Activated CD4-positive, alpha-beta T cell treated with anti-CD3 and anti-CD28 coated beads for 48 hours (primary cell): ENCODE data around the gene KLHL40.

Experiments used
- DNase-seq: peaks from one replicate; pipeline ENCODE4 v3.0.0-alpha.2; 2020

KLHL40 gene

GRCh38 chr3:42728668-42729364 is 43.5 kb downstream of the KLHL40 start:
- no peak for DNase-seq

- DNase-seq = no peak
Measured at GRCh38 chr3:42729404-42730145, 44.2 kb downstream of the KLHL40 start.

- DNase-seq = no peak
Measured at GRCh38 chr3:42730294-42730693, 45.0 kb downstream of the KLHL40 start.

- DNase-seq = no peak
Measured at GRCh38 chr3:42730706-42731420, 45.5 kb downstream of the KLHL40 start.

GRCh38 chr3:42731476-42732195 is 46.3 kb downstream of the KLHL40 start:
- DNase-seq = no peak

GRCh38 chr3:42732196-42732828 is 47.0 kb downstream of the KLHL40 start:
- DNase-seq = no peak

- DNase-seq = no peak
Measured at GRCh38 chr3:42732829-42733459, 47.6 kb downstream of the KLHL40 start.

- no peak for DNase-seq
Measured at GRCh38 chr3:42733501-42734262, 48.3 kb downstream of the KLHL40 start.

GRCh38 chr3:42734263-42734860 is 49.0 kb downstream of the KLHL40 start:
- DNase-seq = no peak

GRCh38 chr3:42735019-42735418 is 49.7 kb downstream of the KLHL40 start:
- no peak for DNase-seq

- no peak for DNase-seq
Measured at GRCh38 chr3:42735615-42736014, 50.3 kb downstream of the KLHL40 start.

- no peak for DNase-seq
Measured at GRCh38 chr3:42736081-42736480, 50.7 kb downstream of the KLHL40 start.

GRCh38 chr3:42736531-42736930 is 51.2 kb downstream of the KLHL40 start:
- DNase-seq = no peak

- DNase-seq = no peak
Measured at GRCh38 chr3:42739401-42740158, 54.2 kb downstream of the KLHL40 start.

- no peak for DNase-seq
Measured at GRCh38 chr3:42741796-42742195, 56.5 kb downstream of the KLHL40 start.
